Heart right ventricle (tissue), 16 donors: Measurements from ENCODE around the gene NR2F1-AS1. TPM values are rescaled to one million over a fixed set of nuclear protein-coding genes. Genes with fewer than 3 reads are reported as not detected.

Experiments used
- ATAC-seq, 8 donors: fragments of 200-7000 bp; cut with Tn5 transposase; one replicate each; pipeline ENCODE4 v1.9.1; 2020; ENCODE audit warnings: mild to moderate bottlenecking in 8 of 8, moderate library complexity in 8 of 8, moderate number of reproducible peaks in 1 of 8
- DNase-seq, 2 donors: peaks; one replicate each; pipeline ENCODE4 v3.0.0-alpha.2; 2020
- H3K27ac ChIP-seq, 10 donors: fragments of 200-600 bp; sonication (generic) in 2 of 10; one replicate each; pipeline versions ENCODE4 v1.5.0 to v1.8.0; 2020 to 2022; ENCODE audit warnings: mild to moderate bottlenecking in 3 of 10
- H3K27me3 ChIP-seq, 7 donors: fragments of 200-600 bp; one replicate each; pipeline ENCODE4 v1.8.0; 2021 to 2022; ENCODE audit warnings: mild to moderate bottlenecking in 2 of 7
- H3K36me3 ChIP-seq, 9 donors: fragments of 200-600 bp; sonication (generic) in 1 of 9; one replicate each; pipeline versions ENCODE4 v1.5.0 to v1.8.0; 2020 to 2022; ENCODE audit warnings: mild to moderate bottlenecking in 2 of 9
- H3K4me1 ChIP-seq, 9 donors: fragments of 200-600 bp; sonication (generic) in 1 of 9; one replicate each; pipeline versions ENCODE4 v1.5.0 to v1.8.0; 2020 to 2022; ENCODE audit warnings: mild to moderate bottlenecking in 4 of 9
- H3K4me3 ChIP-seq, 10 donors: fragments of 200-600 bp; sonication (generic) in 2 of 10; one replicate each; pipeline versions ENCODE4 v1.5.0 to v1.8.0; 2020 to 2022; ENCODE audit warnings: mild to moderate bottlenecking in 7 of 10, moderate library complexity in 2 of 10
- H3K9me3 ChIP-seq, 11 donors: fragments of 200-600 bp in 10 of 11; sonication (generic) in 2 of 11; one replicate each; pipeline versions ENCODE4 v1.5.0 to v1.8.0; 2013 to 2022; ENCODE audit warnings: mild to moderate bottlenecking in 2 of 11, control low read depth in 1 of 11, moderate library complexity in 1 of 11
- WGBS, 2 donors: extraction: QIAGEN DNeasy Blood & Tissue Kit; methylation state at CpG; one replicate each; pipeline ENCODE4 v1.1.7; 2013; ENCODE audit warnings: inconsistent platforms in 1 of 2; 5-methylcytosine and 5-hydroxymethylcytosine counted together
- intact Hi-C, 10 donors: fragments of 100-400 bp; cut with DNase I; formaldehyde crosslinking; loops; one replicate each; pipeline versions ENCODE4 v1.11.1 to v1.14.2; 2022
- polyA plus RNA-seq, 2 donors: library from polyadenylated mRNA; stranded (reverse); fragments of 200-250 nt; gene quantifications; one replicate each; pipeline ENCODE4 v1.2.3, GENCODE V29; 2013
- total RNA-seq, 10 donors: library from RNA; stranded (reverse); fragmentation: NEBNext Ultra II Directional in 3 of 10; extraction: Animal tissue kit (Norgen Biotek cat#: 25700) in 3 of 10; gene quantifications; one replicate each; pipeline versions ENCODE4 v1.2.1 to v1.2.4, GENCODE V29; 2021 to 2023
- TF ChIP-seq, protein P1 (sequence below), 9 donors: fragments of 200-600 bp; sonication (generic) in 2 of 9; IDR thresholded peaks; one replicate each; pipeline versions ENCODE4 v1.5.0 to v1.8.0; 2021 to 2022; ENCODE audit warnings: antibody characterized with exemption in 9 of 9, mild to moderate bottlenecking in 5 of 9, moderate library complexity in 1 of 9
- donor health status: Arrhythmogenic right ventricular cardiomyopathy.
- donor health status: ischemic (EF 13 %, LVEDD 7.1; RV severe dilation, severe dysfunction).
- donor health status: healthy with polysubstance abuse.
- donor health status: DM: no; HTN: yes; CAD: no.
- donor health status: DM: no; HTN: no; CAD: no.
- donor health status: ischemic (EF 25% LVEDD 6.9; RV normal size, moderate dysfunction).
- donor health status: ischemic (EF 25% LVEDD 5.7; RV mildly dilated, moderate dysfunction).
- donor health status: healthy.
- donor health status: DM: yes; HTN: yes; CAD: no.
- donor health status: Ischemic cardiomyopathy.
- donor health status: ischemic (EF 35%, LVEDD 5.7; RV mildly dilated, moderate dysfunction).
- donor health status: nonischemic (EF 11% LVEDD 7.7; RV severe dilation, severe dysfunction).
- donor health status: DM: yes; HTN: yes; CAD: no.
- donor health status: PGD.
- donor health status: ischemic (EF 29% LVEDD 5.4; RV normal size, mild dysfunction).
- donor health status: nonischemic (EF 23%, LVEDD 6.1; RV moderate dilation, normal function).

NR2F1-AS1 gene
- total and polyA plus RNA-seq, 12 donors, result 0.41 to 2.9 (median 0.59) TPM; not detected in 1

DNA sequence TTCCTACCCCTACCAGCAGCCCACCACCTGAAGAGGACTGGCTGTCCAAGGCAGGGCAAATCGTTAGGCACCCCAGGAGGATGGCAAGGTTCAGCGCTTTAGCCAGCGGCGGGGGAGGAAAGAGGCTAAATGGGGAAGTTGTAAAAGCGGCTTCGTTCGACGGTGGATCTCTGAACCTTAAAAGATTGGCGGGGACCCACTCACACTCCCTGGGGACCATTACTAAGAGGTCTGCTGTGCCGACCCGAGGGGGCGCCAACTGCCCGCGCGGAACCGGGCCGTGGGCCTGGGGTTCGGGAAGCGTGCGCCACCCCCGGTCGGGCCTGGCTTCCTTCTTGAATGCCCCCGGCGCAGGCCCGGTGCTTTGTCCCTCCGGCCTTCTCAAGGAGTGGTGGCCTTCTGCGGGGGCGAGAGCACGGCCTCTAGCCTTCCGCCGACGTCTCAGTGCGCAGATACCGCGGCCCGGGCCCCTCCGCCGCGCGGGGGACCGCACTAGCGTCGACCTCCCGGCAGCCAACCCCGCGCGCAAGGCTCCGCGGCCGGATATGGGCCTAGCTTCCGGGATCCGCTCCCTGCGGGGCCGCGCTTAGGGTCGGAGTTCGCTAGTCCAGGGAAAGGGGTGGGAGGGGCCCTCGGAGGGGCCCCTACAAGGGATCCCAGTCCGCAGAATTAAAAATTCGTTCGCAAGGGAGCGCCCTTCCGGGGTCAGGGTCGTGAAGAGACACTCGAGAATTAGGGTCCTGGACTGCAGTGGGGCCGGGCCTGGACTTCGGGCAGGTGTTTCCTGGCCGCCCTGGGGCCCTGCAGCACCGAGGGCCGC, 10.5 kb downstream of the NR2F1-AS1 start:
- TF ChIP-seq, protein P1, sequence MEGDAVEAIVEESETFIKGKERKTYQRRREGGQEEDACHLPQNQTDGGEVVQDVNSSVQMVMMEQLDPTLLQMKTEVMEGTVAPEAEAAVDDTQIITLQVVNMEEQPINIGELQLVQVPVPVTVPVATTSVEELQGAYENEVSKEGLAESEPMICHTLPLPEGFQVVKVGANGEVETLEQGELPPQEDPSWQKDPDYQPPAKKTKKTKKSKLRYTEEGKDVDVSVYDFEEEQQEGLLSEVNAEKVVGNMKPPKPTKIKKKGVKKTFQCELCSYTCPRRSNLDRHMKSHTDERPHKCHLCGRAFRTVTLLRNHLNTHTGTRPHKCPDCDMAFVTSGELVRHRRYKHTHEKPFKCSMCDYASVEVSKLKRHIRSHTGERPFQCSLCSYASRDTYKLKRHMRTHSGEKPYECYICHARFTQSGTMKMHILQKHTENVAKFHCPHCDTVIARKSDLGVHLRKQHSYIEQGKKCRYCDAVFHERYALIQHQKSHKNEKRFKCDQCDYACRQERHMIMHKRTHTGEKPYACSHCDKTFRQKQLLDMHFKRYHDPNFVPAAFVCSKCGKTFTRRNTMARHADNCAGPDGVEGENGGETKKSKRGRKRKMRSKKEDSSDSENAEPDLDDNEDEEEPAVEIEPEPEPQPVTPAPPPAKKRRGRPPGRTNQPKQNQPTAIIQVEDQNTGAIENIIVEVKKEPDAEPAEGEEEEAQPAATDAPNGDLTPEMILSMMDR (IDR thresholded peaks at IDR 0.05), result no peak
- WGBS, 2 donors, result 9 to 19% methylated on average over 64 to 70 of the region's 70 CpGs
- intact Hi-C loops, result no loop called here
- peak in 1 of 2 donors; percentile 16 for DNase-seq
- peak in 2 of 8 donors; percentile 22 to 66 for ATAC-seq
- Histone ChIP-seq H3K36me3 (no peaks in the 10 kb centered on the region), H3K27ac (no peak overlapping the region), H3K9me3 (no peaks in the 10 kb centered on the region), H3K27me3 (peaks cover 22 to 100% (median 93%) of the 10 kb centered on the region in 7 donors), H3K4me3 (peak overlapping the region in 8 of 10 donors; percentile 26 to 38 (median 35)), H3K4me1 (peaks cover 0 to 27% (median 16%) of the 10 kb centered on the region in 9 donors)

DNA sequence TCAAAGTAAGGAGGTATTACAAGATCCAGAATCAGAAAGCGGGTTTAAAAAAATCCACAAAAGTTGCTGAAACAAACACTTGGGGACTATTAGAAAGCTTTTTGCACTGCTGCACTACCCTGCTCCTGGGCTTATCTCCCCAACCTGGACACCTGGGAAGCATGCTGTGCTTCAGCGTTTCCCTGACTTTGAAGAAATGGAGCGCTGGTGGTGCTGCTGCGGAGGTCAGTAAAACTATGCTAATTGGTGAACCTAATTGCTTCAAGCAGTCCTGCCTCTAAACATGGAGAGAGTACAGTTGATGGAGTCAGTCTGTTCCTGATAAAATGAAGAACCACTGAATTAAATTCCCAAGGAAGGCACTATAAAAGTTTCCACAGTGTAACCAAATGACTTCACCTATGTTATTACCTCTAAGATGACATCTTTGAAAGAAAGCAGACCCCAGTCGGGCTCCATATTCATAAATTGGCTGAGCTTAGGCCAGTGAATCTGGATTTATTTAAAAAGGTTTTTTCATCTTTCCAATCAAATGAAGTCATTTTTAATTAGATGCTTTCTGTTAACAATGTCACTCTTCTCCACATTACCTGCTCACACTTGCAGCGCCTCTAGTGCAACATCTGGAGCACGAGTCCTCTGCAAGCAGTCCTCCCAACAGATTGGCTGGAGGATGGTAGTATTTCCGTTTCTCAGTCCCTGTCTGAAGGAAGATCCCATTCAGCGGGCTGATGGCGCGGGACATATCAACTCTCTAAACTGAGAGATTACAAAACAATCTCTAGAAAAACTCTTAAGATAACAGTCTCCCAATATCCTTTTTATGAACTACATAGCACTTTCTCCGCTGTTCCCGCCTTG, 11.5 kb downstream of the NR2F1-AS1 start:
- WGBS, 2 donors, result 47 to 60% methylated on average over 13 of the region's 13 CpGs
- no peak overlapping the region for H3K4me3 ChIP-seq
- H3K4me1 ChIP-seq, result peaks cover 0 to 27% (median 16%) of the 10 kb centered on the region in 9 donors
- peaks cover 0 to 6% (median 0%) of the 10 kb centered on the region in 11 donors for H3K9me3 ChIP-seq
- DNase-seq (no peak), ATAC-seq (no peak)
- no peaks in the 10 kb centered on the region for H3K36me3 ChIP-seq
- H3K27ac ChIP-seq, result no peak overlapping the region
- intact Hi-C loops, result no loop called here
- H3K27me3 ChIP-seq, result peaks cover 22 to 100% (median 88%) of the 10 kb centered on the region in 7 donors
- TF ChIP-seq, protein P1 (IDR thresholded peaks at IDR 0.05), result no peak

DNA sequence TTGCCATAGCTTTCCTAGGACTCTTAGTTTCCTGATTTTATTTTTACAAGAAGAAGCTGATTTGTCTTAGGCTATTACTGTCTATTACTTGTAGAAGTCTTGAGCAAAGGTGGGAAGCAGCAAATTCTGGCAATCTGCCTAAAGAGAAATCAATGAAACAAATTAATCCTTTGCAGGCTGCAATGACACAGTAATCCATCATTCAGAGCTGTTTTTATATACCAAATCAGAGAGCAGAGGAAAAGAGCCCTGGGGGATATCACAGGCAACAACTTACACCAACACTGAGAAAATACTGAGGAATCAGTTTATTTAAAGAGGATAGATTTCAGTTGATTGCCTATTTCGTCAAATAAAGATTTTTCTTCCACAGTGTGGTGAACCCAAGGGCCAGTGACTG, 13.6 kb downstream of the NR2F1-AS1 start:
- WGBS, 2 donors, result 70 to 72% methylated on average over 1 of the region's 1 CpG
- TF ChIP-seq, protein P1 (IDR thresholded peaks at IDR 0.05), result no peak
- H3K36me3 ChIP-seq, result no peaks in the 10 kb centered on the region
- intact Hi-C loops, result no loop called here
- no peak overlapping the region for H3K27ac ChIP-seq
- peaks cover 22 to 86% (median 67%) of the 10 kb centered on the region in 7 donors for H3K27me3 ChIP-seq
- DNase-seq (no peak), ATAC-seq (no peak)
- H3K4me1 ChIP-seq, result peaks cover 0 to 21% (median 13%) of the 10 kb centered on the region in 9 donors
- no peak overlapping the region for H3K4me3 ChIP-seq
- H3K9me3 ChIP-seq, result peaks cover 0 to 6% (median 0%) of the 10 kb centered on the region in 11 donors

DNA sequence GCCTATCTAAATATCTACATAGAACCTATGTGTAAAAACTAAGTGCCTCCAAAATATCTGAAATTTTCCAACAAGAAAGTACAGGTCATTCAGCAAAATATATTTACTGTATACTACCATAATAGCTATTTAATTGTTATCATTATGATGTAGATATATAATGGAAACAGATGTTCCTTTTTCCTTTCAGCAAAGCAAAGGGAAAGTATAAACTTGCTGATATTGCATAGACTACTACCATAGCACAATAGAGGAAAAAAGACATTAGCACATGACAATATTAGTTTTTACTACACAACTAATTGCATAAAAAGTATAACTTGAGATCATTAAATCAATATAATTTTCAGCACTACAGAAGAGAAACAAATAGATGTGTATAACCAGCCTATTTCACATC, 14.9 kb downstream of the NR2F1-AS1 start:
- Histone ChIP-seq H3K9me3 (peaks cover 0 to 6% (median 0%) of the 10 kb centered on the region in 11 donors), H3K4me3 (no peak overlapping the region), H3K27ac (no peak overlapping the region), H3K4me1 (peaks cover 0 to 9% (median 6%) of the 10 kb centered on the region in 9 donors), H3K36me3 (no peaks in the 10 kb centered on the region), H3K27me3 (peaks cover 12 to 84% (median 57%) of the 10 kb centered on the region in 7 donors)
- intact Hi-C loops, result no loop called here
- TF ChIP-seq, protein P1 (IDR thresholded peaks at IDR 0.05), result no peak
- no peak for DNase-seq
- ATAC-seq, result no peak
